IMR-90 (cell line): ENCODE measurements around the gene HGF. TPM values are rescaled to one million over a fixed set of nuclear protein-coding genes. Genes with fewer than 3 reads are reported as not detected.

Source experiments
- ATAC-seq: fragments of 200-7000 bp; cut with Tn5 transposase; 2 replicates; pipeline ENCODE4 v1.9.1; 2020; ENCODE audit warnings: low read depth, mild to moderate bottlenecking, moderate library complexity
- Bru-seq: library from RNA; stranded (reverse); fragments of 400-500 nt; gene quantifications from one replicate; lab custom pipeline; 2021; lab: Mats Ljungman, UMichigan
- BruChase-seq, 2 experiments: library from RNA; stranded (reverse); fragments of 400-500 nt; gene quantifications; one replicate each; lab custom pipeline; 2021; lab: Mats Ljungman, UMichigan
- BruUV-seq: library from RNA; stranded (reverse); fragments of 400-500 nt; replicated peaks from 2 replicates; lab custom pipeline; 2021; lab: Mats Ljungman, UMichigan
- CTCF ChIA-PET: fragments of 300-600 bp; formaldehyde crosslinking; extraction: SDS; loops from one replicate; lab custom pipeline; 2021; ENCODE audit warnings: antibody characterized with exemption; lab: Yijun Ruan, JAX
- POLR2A ChIA-PET: fragments of 300-600 bp; sonication (Branson Sonifier 250); formaldehyde crosslinking; loops from one replicate; lab custom pipeline; 2022; ENCODE audit warnings: antibody characterized with exemption; ENCODE audit not compliant: unreplicated experiment; lab: Charles Lee
- DNase-seq: peaks from one replicate; pipeline ENCODE4 v3.0.0; 2013
- H2AFZ ChIP-seq: replicated peaks from 2 replicates; pipeline ENCODE3; 2013; ENCODE audit warnings: low read length, mild to moderate bottlenecking; ENCODE audit not compliant: poor library complexity
- H2AK5ac ChIP-seq: 2 replicates; pipeline ENCODE4 v1.6.1; 2013; ENCODE audit warnings: low read depth, low read length, inconsistent platforms
- H2AK9ac ChIP-seq: replicated peaks from 2 replicates; pipeline ENCODE3; 2013; ENCODE audit warnings: mild to moderate bottlenecking, low read depth, low read length, moderate library complexity; ENCODE audit not compliant: poor library complexity
- H2BK120ac ChIP-seq: 2 replicates; pipeline ENCODE4 v1.6.1; 2013; ENCODE audit warnings: low read depth, low read length, inconsistent platforms
- H2BK15ac ChIP-seq: 3 replicates; pipeline ENCODE4 v1.6.1; 2013; ENCODE audit warnings: low read depth, low read length, inconsistent platforms
- H2BK20ac ChIP-seq: 2 replicates; pipeline ENCODE4 v1.6.1; 2013; ENCODE audit warnings: low read depth, mild to moderate bottlenecking, inconsistent platforms, low read length, moderate library complexity
- H2BK5ac ChIP-seq: 2 replicates; pipeline ENCODE4 v1.6.1; 2013; ENCODE audit warnings: mild to moderate bottlenecking, low read depth, low read length, inconsistent platforms; ENCODE audit not compliant: poor library complexity, severe bottlenecking
- H3K14ac ChIP-seq: replicated peaks from 2 replicates; pipeline ENCODE4 v1.6.1; 2013; ENCODE audit warnings: low read depth, low read length, inconsistent platforms
- H3K18ac ChIP-seq: 2 replicates; pipeline ENCODE4 v1.6.1; 2013; ENCODE audit warnings: low read depth, low read length, control low read depth
- H3K23ac ChIP-seq: 2 replicates; pipeline ENCODE4 v1.6.1; 2013; ENCODE audit warnings: low read depth, low read length, inconsistent platforms
- H3K27ac ChIP-seq: 2 replicates; pipeline ENCODE4 v1.5.1; 2013; ENCODE audit warnings: mild to moderate bottlenecking, control low read depth, low read length; ENCODE audit not compliant: insufficient read depth
- H3K27me3 ChIP-seq: 2 replicates; pipeline ENCODE4 v1.6.1; 2013; ENCODE audit warnings: low read length; ENCODE audit not compliant: control insufficient read depth, insufficient read depth
- H3K36me3 ChIP-seq: 2 replicates; pipeline ENCODE4 v1.6.1; 2013; ENCODE audit warnings: low read length, mixed read lengths; ENCODE audit not compliant: control insufficient read depth, insufficient read depth
- H3K4ac ChIP-seq: 2 replicates; pipeline ENCODE4 v1.6.1; 2013; ENCODE audit warnings: low read depth, low read length, inconsistent platforms
- H3K4me1 ChIP-seq: 2 replicates; pipeline ENCODE4 v1.6.1; 2013; ENCODE audit warnings: low read length, mixed read lengths; ENCODE audit not compliant: control insufficient read depth, insufficient read depth
- H3K4me2 ChIP-seq: 2 replicates; pipeline ENCODE4 v1.6.1; 2013; ENCODE audit warnings: low read depth, mild to moderate bottlenecking, control low read depth, low read length, moderate library complexity
- H3K4me3 ChIP-seq: 2 replicates; pipeline ENCODE4 v1.5.1; 2013; ENCODE audit warnings: low read depth, mild to moderate bottlenecking, control low read depth, low read length, moderate library complexity; ENCODE audit not compliant: insufficient read depth
- H3K56ac ChIP-seq: 2 replicates; pipeline ENCODE4 v1.6.1; 2013; ENCODE audit warnings: low read length, inconsistent platforms; ENCODE audit not compliant: insufficient read depth; ENCODE audit errors: extremely low read depth
- H3K79me1 ChIP-seq, 2 experiments: 2 replicates each; pipeline ENCODE4 v1.6.1; 2013; ENCODE audit warnings: low read length in 2 of 2, inconsistent platforms in 1 of 2, low read depth in 1 of 2
- H3K9ac ChIP-seq: 2 replicates; pipeline ENCODE4 v1.6.1; 2013; ENCODE audit warnings: low read depth, low read length, control low read depth
- H3K9me1 ChIP-seq: 2 replicates; pipeline ENCODE4 v1.6.1; 2013; ENCODE audit warnings: low read length, inconsistent platforms; ENCODE audit not compliant: insufficient read depth
- H3K9me3 ChIP-seq: 2 replicates; pipeline ENCODE4 v1.6.1; 2013; ENCODE audit warnings: low read length; ENCODE audit not compliant: control insufficient read depth, insufficient read depth
- H4K20me1 ChIP-seq: 2 replicates; pipeline ENCODE4 v1.6.1; 2013; ENCODE audit warnings: low read length, inconsistent platforms; ENCODE audit not compliant: insufficient read depth
- H4K5ac ChIP-seq: 2 replicates; pipeline ENCODE4 v1.6.1; 2013; ENCODE audit warnings: mild to moderate bottlenecking, low read depth, low read length, control low read depth
- H4K8ac ChIP-seq, 2 experiments: 2 replicates each; pipeline ENCODE4 v1.6.1; 2013; ENCODE audit warnings: low read depth in 2 of 2, low read length in 2 of 2, control low read depth in 1 of 2, inconsistent platforms in 1 of 2
- H4K91ac ChIP-seq: 2 replicates; pipeline ENCODE4 v1.6.1; 2013; ENCODE audit warnings: low read depth, low read length, inconsistent platforms; ENCODE audit not compliant: insufficient read depth
- CHD1 ChIP-seq: IDR thresholded peaks from 2 replicates; pipeline ENCODE4 v1.6.1; 2012; ENCODE audit warnings: low read depth, low read length, improper control_type of control experiment
- CTCF ChIP-seq: conservative IDR thresholded peaks from 2 replicates; pipeline ENCODE4 v1.5.1; 2012; ENCODE audit warnings: mild to moderate bottlenecking, low read depth, low read length, improper control_type of control experiment
- ELK1 ChIP-seq: fragments of 150-350 bp; IDR thresholded peaks from 2 replicates; pipeline ENCODE4 v1.6.1; 2016; ENCODE audit warnings: low read depth, mild to moderate bottlenecking, low read length, moderate library complexity, borderline replicate concordance
- FOS ChIP-seq: fragments of 150-350 bp; IDR thresholded peaks from 2 replicates; pipeline ENCODE4 v1.6.1; 2016; ENCODE audit warnings: low read depth, low read length
- MXI1 ChIP-seq: IDR thresholded peaks from 2 replicates; pipeline ENCODE4 v1.6.1; 2012; ENCODE audit warnings: low read depth, mild to moderate bottlenecking, low read length, moderate library complexity, borderline replicate concordance
- NFE2L2 ChIP-seq: fragments of 150-350 bp; IDR thresholded peaks from 2 replicates; pipeline ENCODE4 v1.6.1; 2016; ENCODE audit warnings: low read depth, mild to moderate bottlenecking, low read length
- RCOR1 ChIP-seq: IDR thresholded peaks from 2 replicates; pipeline ENCODE4 v1.6.1; 2012; ENCODE audit warnings: mild to moderate bottlenecking, low read length, improper control_type of control experiment; ENCODE audit not compliant: insufficient replicate concordance
- RFX5 ChIP-seq: IDR thresholded peaks from 2 replicates; pipeline ENCODE4 v1.8.0; 2012; ENCODE audit warnings: low read depth, mild to moderate bottlenecking, low read length, moderate library complexity
- SMC3 ChIP-seq: fragments of 150-350 bp; IDR thresholded peaks from 2 replicates; pipeline ENCODE4 v1.6.1; 2016; ENCODE audit warnings: low read depth, mild to moderate bottlenecking, antibody characterized with exemption, low read length, moderate library complexity
- USF2 ChIP-seq: fragments of 150-350 bp; IDR thresholded peaks from 2 replicates; pipeline ENCODE4 v1.6.1; 2017; ENCODE audit warnings: mild to moderate bottlenecking, antibody characterized with exemption, low read length, low read depth
- WGBS, 2 experiments: methylation state at CpG; one replicate each; pipeline versions ENCODE4 v1.1.5 to v1.1.7; 2013; ENCODE audit warnings: missing lambda C conversion rate in 2 of 2; ENCODE audit not compliant: insufficient read length in 1 of 2; ENCODE audit errors: extremely low coverage in 2 of 2; 5-methylcytosine and 5-hydroxymethylcytosine counted together
- dilution Hi-C: fragments of 300-500 bp; cut with HindIII; formaldehyde crosslinking; loops from one replicate; pipeline ENCODE4 v1.14.3; 2018; ENCODE audit warnings: low sequenced_read_pairs; ENCODE audit not compliant: unreplicated experiment
- in situ Hi-C: fragments of 300-500 bp; cut with MboI; formaldehyde crosslinking; loops from 3 replicates; pipeline ENCODE4 v1.14.3; 2019; ENCODE audit warnings: low sequenced_read_pairs, inconsistent platforms, mixed read lengths
- intact Hi-C: fragments of 100-400 bp; cut with micrococcal nuclease; formaldehyde crosslinking; loops from 2 replicates; pipeline ENCODE4 v1.10.0; 2022
- long read RNA-seq: library from polyadenylated mRNA; unstranded; transcript quantifications from one replicate; pipeline ENCODE4 v2.0.0, GENCODE V29; 2021; ENCODE audit not compliant: unreplicated experiment
- polyA plus RNA-seq, 3 experiments: library from polyadenylated mRNA; depleted of rRNA; stranded (reverse); fragments of >200 nt; gene quantifications; 2 replicates each; pipeline ENCODE4 v1.2.3, GENCODE V29; 2012; ENCODE audit warnings: low replicate concordance in 1 of 3
- total RNA-seq: library from RNA; depleted of rRNA; stranded (reverse); fragments of >200 nt; gene quantifications from 2 replicates; pipeline ENCODE4 v1.2.3, GENCODE V29; 2012; rRNA removed

The HGF gene
- total RNA-seq (38.3 and 50.9 TPM in 2 replicates), polyA plus RNA-seq (2012; rRNA removed) (14.4 and 16.8 TPM in 2 replicates), Bru-seq, nascent RNA (percentile 94 among the genes with signal in this experiment), BruChase-seq, experiment 1, labeled RNA remaining after a 6-hour chase (percentile 93 among the genes with signal in this experiment), BruChase-seq, experiment 2, labeled RNA remaining after a 2-hour chase (percentile 94 among the genes with signal in this experiment)
- 5.0 and 9.8 TPM in 2 replicates for polyA plus RNA-seq (2012; cell fraction: cytosol; rRNA removed)
- 3.2 and 38.7 TPM in 2 replicates for polyA plus RNA-seq (2012; cell fraction: nucleus; rRNA removed; ENCODE audit: low replicate concordance)
- long read RNA-seq, full-length matches to known transcripts, result 114 of 142 reads
- long read RNA-seq, partial matches to known transcripts, result 18 of 142 reads
- long read RNA-seq, other reads (novel, unspliced or antisense), result 10 of 142 reads

- H3K9me3 ChIP-seq, result no peaks in the 10 kb centered on the region
- H3K9me1 ChIP-seq, result peaks cover 6% of the 10 kb centered on the region; the same call in 1 of the 2 replicates
- H3K4me3 ChIP-seq, result peak within 1 kb of the TSS; percentile 53
- 0% methylated on average over 2 of the region's 15 CpGs; no CpG with 5 or more reads in 1 of the 2 experiments for WGBS, 2 experiments
- POLR2A ChIA-PET, result interaction anchor here (0.5 to 1.6 kb wide), 4 partner anchors 45 to 271 kb away, joined by 3 to 7 read pairs (median 6); no protein-coding TSS in a partner anchor
- peak within 1 kb of the TSS; percentile 95 for H3K27ac ChIP-seq
- peak within 1 kb of the TSS; percentile 75 for H2AK9ac ChIP-seq
- intact Hi-C loops (loop anchor here (1.0 to 5.0 kb wide), 4 partner anchors 43 to 269 kb away; no protein-coding TSS in a partner anchor), in situ Hi-C loops (no loop called here), dilution Hi-C loops (no loop called here)
- 0 out of 2 replicates have a peak, but pooled peaks cover 1% of the 10 kb centered on the region for H3K36me3 ChIP-seq
- peak within 1 kb of the TSS; percentile 98 for H3K56ac ChIP-seq
- H3K4ac ChIP-seq, result peak within 1 kb of the TSS; percentile 86
- peak within 1 kb of the TSS; percentile 83 for H3K23ac ChIP-seq
- peaks cover 12 to 17% of the 10 kb centered on the region in 2 experiments for H3K79me1 ChIP-seq
- peak within 1 kb of the TSS; percentile 92 for H3K14ac ChIP-seq
- peak within 1 kb of the TSS; percentile 90 for H2AK5ac ChIP-seq
- peak within 1 kb of the TSS; percentile 80 for H4K91ac ChIP-seq
- peak within 1 kb of the TSS; percentile 72 for H2BK15ac ChIP-seq
- peak within 1 kb of the TSS; percentile 77 for H4K5ac ChIP-seq
- peak within 1 kb of the TSS; percentile 52 for H2BK5ac ChIP-seq
- peak within 1 kb of the TSS; percentile 88 for H2BK120ac ChIP-seq
- DNase-seq (peak; percentile 87), ATAC-seq (peak; percentile 82)
- peak within 1 kb of the TSS; percentile 60 for H3K4me2 ChIP-seq
- peaks cover 6% of the 10 kb centered on the region for H3K4me1 ChIP-seq
- peak within 1 kb of the TSS; percentile 65 to 79 for H4K8ac ChIP-seq
- no TSS peak for BruUV-seq
- peak within 1 kb of the TSS; percentile 87 for H3K9ac ChIP-seq
- H2AFZ ChIP-seq, result peak within 1 kb of the TSS; percentile 80
- H3K27me3 ChIP-seq, result no peaks in the 10 kb centered on the region
- peak within 1 kb of the TSS; percentile 81 for H2BK20ac ChIP-seq
- H4K20me1 ChIP-seq, result no peaks in the 10 kb centered on the region
- CTCF ChIA-PET, result interaction anchor here (1.0 to 1.8 kb wide), 6 partner anchors 18 to 269 kb away, joined by 4 to 9 read pairs (median 4); no protein-coding TSS in a partner anchor
- peak within 1 kb of the TSS; percentile 86 for H3K18ac ChIP-seq
- peak; percentile 93 for TF ChIP-seq MXI1
- TF ChIP-seq USF2, result no peak
- no peak for TF ChIP-seq RCOR1
- no peak for TF ChIP-seq ELK1
- TF ChIP-seq FOS, result no peak
- no peak for TF ChIP-seq NFE2L2
- no peak for TF ChIP-seq CHD1
- peak; percentile 48 for TF ChIP-seq CTCF
- TF ChIP-seq SMC3, result peak; percentile 36; the same call in 1 of the 2 replicates
- no peak for TF ChIP-seq RFX5
Measured at GRCh38 chr7:81769891-81770727, at the start of gene HGF. TSS of gene HGF (minus strand) at chr7:81770047. CDS start at chr7:81769971, 76 bp downstream.
